Breast epithelium (tissue), 3 donors: ENCODE data around the gene SNX33.

ENCODE experiments used
- POLR2A ChIP-seq: fragments of 450-650 bp; IDR thresholded peaks from one replicate; pipeline ENCODE4 v1.6.1; 2016; ENCODE audit warnings: antibody characterized with exemption, mild to moderate bottlenecking, moderate library complexity
- POLR2AphosphoS5 ChIP-seq, 3 donors: sonication (generic); formaldehyde crosslinking; IDR thresholded peaks; one replicate each; pipeline ENCODE4 v1.6.1; 2017; ENCODE audit warnings: antibody characterized with exemption in 3 of 3
- TF ChIP-seq, protein P1 (sequence below), 3 donors: fragments of 450-650 bp; IDR thresholded peaks; one replicate each; pipeline ENCODE4 v1.5.1; 2016 to 2017; ENCODE audit warnings: antibody characterized with exemption in 3 of 3, mild to moderate bottlenecking in 3 of 3, moderate library complexity in 3 of 3

DNA sequence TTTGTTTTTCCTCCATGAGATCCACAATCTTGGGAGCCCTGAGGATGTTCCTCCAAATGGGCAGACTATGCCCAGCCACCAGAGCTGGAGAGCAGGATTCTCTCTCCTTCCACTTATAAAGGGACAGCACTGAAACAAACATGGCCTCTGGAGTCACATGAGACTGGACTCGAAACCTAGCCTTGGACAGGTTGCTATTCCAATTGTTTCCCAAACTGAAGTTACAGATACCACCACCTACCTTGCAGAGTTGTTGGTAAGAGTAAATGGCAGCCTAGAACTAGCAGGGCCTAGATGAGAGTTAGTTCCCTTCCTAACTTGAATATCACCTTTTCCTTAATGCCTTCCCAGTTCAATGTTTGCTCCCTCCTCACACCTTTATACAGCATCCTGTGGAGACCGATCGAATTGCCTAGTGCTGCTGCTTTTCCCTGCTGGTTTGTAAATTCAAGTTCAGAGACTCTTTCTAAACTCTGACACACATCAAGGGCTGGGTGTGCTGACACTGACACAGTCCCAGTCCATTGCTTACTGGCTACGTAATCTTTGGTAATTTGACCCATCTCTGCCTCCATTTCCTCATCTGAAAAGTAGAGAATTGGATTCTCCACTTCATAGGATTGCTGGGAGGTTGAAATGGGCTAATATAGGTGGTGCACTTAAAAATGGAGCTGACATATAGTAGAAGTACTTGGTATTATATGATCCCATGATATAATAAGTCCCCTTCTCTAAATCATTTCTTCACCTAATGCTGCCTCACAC, 10.3 kb upstream of the SNX33 start:
- TF ChIP-seq POLR2A (no peak), POLR2AphosphoS5 (IDR thresholded peaks at IDR 0.05) (no peak)
- TF ChIP-seq, protein P1, sequence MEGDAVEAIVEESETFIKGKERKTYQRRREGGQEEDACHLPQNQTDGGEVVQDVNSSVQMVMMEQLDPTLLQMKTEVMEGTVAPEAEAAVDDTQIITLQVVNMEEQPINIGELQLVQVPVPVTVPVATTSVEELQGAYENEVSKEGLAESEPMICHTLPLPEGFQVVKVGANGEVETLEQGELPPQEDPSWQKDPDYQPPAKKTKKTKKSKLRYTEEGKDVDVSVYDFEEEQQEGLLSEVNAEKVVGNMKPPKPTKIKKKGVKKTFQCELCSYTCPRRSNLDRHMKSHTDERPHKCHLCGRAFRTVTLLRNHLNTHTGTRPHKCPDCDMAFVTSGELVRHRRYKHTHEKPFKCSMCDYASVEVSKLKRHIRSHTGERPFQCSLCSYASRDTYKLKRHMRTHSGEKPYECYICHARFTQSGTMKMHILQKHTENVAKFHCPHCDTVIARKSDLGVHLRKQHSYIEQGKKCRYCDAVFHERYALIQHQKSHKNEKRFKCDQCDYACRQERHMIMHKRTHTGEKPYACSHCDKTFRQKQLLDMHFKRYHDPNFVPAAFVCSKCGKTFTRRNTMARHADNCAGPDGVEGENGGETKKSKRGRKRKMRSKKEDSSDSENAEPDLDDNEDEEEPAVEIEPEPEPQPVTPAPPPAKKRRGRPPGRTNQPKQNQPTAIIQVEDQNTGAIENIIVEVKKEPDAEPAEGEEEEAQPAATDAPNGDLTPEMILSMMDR (IDR thresholded peaks at IDR 0.05) = no peak
